GM19397 (cell line): Measurements from ENCODE around the gene SERTAD1.

Experiments
- ATAC-seq: cut with Tn5 transposase; IDR thresholded peaks from one replicate; pipeline ENCODE4 v1.9.1; 2021; ENCODE audit warnings: mild to moderate bottlenecking, moderate library complexity; ENCODE audit not compliant: unreplicated experiment

SERTAD1 gene

GRCh38 chr19:40380199-40381037 lies 45.4 kb downstream of the SERTAD1 start:
- ATAC-seq = no peak

DNA sequence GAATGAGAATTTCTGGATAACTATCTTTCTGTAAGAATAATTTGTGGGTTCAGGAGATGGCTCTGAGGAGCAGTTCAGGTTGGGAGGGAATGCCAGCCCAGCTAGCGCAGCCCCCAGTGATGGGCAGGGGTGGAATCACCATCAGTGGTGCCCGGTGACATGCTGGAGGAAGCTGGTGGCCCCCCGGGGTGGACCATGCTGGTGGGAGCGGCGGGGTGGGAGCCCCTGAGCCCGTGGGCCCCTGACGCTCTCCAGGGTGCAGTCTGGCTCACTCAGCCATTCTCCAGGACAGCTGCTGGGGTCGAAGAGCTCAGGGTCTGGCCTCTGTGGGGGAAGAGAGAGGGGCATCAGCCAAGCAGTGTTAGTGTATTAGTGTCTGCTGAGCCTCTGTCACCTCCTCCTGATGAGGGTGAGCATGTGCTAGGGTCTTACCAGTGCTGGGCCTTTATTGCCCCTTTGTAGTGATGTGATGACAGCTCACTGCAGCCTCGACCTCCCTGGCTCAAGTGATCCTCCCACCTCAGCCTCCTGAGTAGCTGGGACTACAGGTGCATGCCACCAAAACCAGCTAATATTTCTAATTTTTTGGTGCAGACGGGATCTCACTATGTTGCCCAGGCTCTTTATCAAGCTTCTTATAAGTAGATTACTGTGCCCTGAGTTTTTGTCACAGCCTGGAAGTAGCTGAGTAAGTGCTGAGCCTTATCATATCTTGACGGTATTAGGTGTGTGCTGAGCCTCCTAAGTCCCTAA lies 46.2 kb downstream of the SERTAD1 start:
- no peak for ATAC-seq

- ATAC-seq = no peak
Observed at GRCh38 chr19:40378509-40378908, 47.3 kb downstream of the SERTAD1 start.

GRCh38 chr19:40377876-40378385 lies 47.9 kb downstream of the SERTAD1 start:
- ATAC-seq = no peak

DNA sequence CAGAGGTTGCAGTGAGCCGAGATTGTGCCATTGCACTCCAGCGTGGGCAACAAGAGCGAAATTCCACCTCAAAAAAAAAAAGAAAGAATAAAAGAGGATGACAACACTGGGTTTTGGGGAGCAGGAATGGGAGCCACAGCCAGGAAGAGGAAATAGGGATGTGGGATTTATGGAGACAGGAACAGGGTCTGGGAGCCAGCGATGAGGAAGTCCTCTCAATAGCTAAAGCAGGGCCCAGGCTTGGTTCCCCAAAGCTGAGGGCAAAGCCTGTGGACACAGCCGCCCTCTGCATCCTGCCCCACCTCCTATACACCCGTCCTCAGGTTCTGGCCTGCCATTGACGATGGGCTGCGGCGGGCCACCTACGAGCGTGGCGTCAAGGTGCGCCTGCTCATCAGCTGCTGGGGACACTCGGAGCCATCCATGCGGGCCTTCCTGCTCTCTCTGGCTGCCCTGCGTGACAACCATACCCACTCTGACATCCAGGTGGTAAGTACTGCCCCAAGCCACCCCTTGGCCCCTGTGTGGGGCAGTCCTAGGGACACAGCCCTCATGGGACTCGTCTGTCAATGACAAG lies 49.4 kb downstream of the SERTAD1 start:
- ATAC-seq = no peak

DNA sequence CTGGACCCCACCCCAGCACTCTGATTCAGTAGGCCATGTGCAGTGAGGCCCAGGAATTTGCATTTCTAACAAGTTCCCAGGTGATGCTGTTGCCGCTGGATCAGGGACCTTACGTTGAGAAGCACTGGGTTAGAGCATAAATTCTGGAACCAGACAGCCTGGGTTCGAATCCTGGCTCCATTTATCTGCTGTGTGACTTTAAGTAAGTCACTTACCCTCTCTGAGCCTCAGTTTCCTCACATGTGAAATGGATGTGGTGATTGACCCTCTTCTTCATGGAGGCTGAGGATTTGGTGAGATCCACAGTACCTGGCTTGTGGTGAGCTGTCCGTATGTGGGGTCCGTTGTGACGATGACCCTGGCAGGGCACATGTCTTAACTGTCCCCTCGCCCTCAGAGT lies 51.7 kb downstream of the SERTAD1 start:
- no peak for ATAC-seq

- ATAC-seq = no peak
Observed at GRCh38 chr19:40371802-40372122, 54.0 kb downstream of the SERTAD1 start.
